ENCODE data around the gene BACE2. TPM values are rescaled to one million over a fixed set of nuclear protein-coding genes. Genes with fewer than 3 reads are reported as not detected.

BACE2 gene
- total RNA-seq, 1 donor, result 3.0 TPM

- DNase-seq (ENCODE audit: low read depth), result peak; percentile 24
- TF ChIP-seq, protein P1, sequence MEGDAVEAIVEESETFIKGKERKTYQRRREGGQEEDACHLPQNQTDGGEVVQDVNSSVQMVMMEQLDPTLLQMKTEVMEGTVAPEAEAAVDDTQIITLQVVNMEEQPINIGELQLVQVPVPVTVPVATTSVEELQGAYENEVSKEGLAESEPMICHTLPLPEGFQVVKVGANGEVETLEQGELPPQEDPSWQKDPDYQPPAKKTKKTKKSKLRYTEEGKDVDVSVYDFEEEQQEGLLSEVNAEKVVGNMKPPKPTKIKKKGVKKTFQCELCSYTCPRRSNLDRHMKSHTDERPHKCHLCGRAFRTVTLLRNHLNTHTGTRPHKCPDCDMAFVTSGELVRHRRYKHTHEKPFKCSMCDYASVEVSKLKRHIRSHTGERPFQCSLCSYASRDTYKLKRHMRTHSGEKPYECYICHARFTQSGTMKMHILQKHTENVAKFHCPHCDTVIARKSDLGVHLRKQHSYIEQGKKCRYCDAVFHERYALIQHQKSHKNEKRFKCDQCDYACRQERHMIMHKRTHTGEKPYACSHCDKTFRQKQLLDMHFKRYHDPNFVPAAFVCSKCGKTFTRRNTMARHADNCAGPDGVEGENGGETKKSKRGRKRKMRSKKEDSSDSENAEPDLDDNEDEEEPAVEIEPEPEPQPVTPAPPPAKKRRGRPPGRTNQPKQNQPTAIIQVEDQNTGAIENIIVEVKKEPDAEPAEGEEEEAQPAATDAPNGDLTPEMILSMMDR (IDR thresholded peaks at IDR 0.05; ENCODE audit: insufficient read depth, low read depth, low read length), result no peak
- peak overlapping the region; percentile 45 for H3K4me3 ChIP-seq (ENCODE audit: low read depth, low read length)
Measured at GRCh38 chr21:41168391-41169257, 664 bp downstream of the BACE2 start.

- DNase-seq (ENCODE audit: low read depth), result no peak
- TF ChIP-seq, protein P1 (IDR thresholded peaks at IDR 0.05; ENCODE audit: insufficient read depth, low read depth, low read length), result no peak
- peak overlapping the region; percentile 37 for H3K4me3 ChIP-seq (ENCODE audit: low read depth, low read length)
Measured at GRCh38 chr21:41169258-41169576, 1.3 kb downstream of the BACE2 start.

GRCh38 chr21:41169701-41170100 is 1.7 kb downstream of the BACE2 start:
- no peak for DNase-seq (ENCODE audit: low read depth)
- H3K4me3 ChIP-seq (ENCODE audit: low read depth, low read length), result no peak overlapping the region
- TF ChIP-seq, protein P1 (IDR thresholded peaks at IDR 0.05; ENCODE audit: insufficient read depth, low read depth, low read length), result no peak

DNA sequence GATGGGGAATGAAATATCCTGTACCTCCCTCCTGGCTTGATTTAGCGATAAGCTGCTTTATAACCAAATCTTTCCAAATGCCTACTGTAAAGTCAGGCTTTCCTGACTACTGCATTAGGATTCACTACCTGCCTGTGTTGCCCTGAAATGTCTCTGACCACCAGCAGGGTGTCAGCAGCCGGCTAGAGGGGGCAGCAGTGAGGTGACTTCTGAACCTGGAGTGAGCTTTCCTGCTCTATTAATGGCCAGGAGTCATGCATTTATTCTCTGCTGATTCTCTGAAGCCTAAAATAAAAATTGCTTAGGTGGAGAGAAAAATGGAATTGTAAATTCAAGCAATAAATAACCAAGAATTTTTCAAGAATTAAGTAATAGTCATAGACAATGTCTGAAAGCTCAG is 2.5 kb downstream of the BACE2 start:
- no peak overlapping the region for H3K4me3 ChIP-seq (ENCODE audit: low read depth, low read length)

GRCh38 chr21:41170859-41171609 is 3.1 kb downstream of the BACE2 start:
- H3K4me3 ChIP-seq (ENCODE audit: low read depth, low read length), result no peak overlapping the region
- DNase-seq (ENCODE audit: low read depth), result no peak
- TF ChIP-seq, protein P1 (IDR thresholded peaks at IDR 0.05; ENCODE audit: insufficient read depth, low read depth, low read length), result no peak

More for the DNA sequence above, 2.5 kb downstream of the BACE2 start:
- peak; percentile 7 for DNase-seq (ENCODE audit: low read depth)
- TF ChIP-seq, protein P1 (IDR thresholded peaks at IDR 0.05; ENCODE audit: insufficient read depth, low read depth, low read length), result peak; percentile 47

GRCh38 chr21:41175080-41175479 is 7.1 kb downstream of the BACE2 start:
- no peak for DNase-seq (ENCODE audit: low read depth)
- H3K4me3 ChIP-seq (ENCODE audit: low read depth, low read length), result no peak overlapping the region
- TF ChIP-seq, protein P1 (IDR thresholded peaks at IDR 0.05; ENCODE audit: insufficient read depth, low read depth, low read length), result no peak
